Adrenal gland (tissue), 5 donors: Measurements from ENCODE around the gene NEGR1.

Experiments
- POLR2A ChIP-seq, 2 donors: fragments of 450-650 bp; IDR thresholded peaks; one replicate each; pipeline ENCODE4 v1.6.1; 2017; ENCODE audit warnings: antibody characterized with exemption in 2 of 2, mild to moderate bottlenecking in 2 of 2, moderate library complexity in 1 of 2
- TF ChIP-seq, protein P1 (sequence below), 6 experiments: fragments of 450-650 bp in 4 of 6; fragments of 200-600 bp in 2 of 6; sonication (generic) in 1 of 6; IDR thresholded peaks; 1 replicate in 5 of 6; 2 replicates in 1 of 6; pipeline versions ENCODE4 v1.5.1 to v1.8.0; 2016 to 2021; ENCODE audit warnings: antibody characterized with exemption in 6 of 6, mild to moderate bottlenecking in 2 of 6, moderate library complexity in 1 of 6
- donor health status: DM: no; HTN: no; CAD: no.

DNA sequence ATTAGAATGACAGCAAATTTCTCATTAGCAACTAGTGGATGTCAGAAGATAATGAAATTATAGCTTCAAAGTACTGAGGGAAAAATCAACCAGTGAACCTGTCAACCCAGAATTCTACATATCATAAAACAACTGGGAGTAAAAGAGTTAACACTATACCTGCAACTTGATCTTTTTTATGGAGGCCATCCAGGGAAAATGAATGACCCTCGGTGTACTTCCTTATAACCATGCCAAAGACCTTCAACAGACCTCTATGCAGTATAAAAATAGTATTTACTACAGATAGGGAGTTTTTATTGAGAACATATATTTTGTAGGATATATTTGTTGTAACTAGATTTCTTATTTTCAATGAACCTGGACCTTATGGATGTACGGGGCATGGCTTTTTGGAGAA, 809.0 kb downstream of the NEGR1 start:
- TF ChIP-seq, protein P1, sequence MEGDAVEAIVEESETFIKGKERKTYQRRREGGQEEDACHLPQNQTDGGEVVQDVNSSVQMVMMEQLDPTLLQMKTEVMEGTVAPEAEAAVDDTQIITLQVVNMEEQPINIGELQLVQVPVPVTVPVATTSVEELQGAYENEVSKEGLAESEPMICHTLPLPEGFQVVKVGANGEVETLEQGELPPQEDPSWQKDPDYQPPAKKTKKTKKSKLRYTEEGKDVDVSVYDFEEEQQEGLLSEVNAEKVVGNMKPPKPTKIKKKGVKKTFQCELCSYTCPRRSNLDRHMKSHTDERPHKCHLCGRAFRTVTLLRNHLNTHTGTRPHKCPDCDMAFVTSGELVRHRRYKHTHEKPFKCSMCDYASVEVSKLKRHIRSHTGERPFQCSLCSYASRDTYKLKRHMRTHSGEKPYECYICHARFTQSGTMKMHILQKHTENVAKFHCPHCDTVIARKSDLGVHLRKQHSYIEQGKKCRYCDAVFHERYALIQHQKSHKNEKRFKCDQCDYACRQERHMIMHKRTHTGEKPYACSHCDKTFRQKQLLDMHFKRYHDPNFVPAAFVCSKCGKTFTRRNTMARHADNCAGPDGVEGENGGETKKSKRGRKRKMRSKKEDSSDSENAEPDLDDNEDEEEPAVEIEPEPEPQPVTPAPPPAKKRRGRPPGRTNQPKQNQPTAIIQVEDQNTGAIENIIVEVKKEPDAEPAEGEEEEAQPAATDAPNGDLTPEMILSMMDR (IDR thresholded peaks at IDR 0.05), result no peak
- TF ChIP-seq POLR2A (IDR thresholded peaks at IDR 0.05), result no peak
